Chondrocyte (in vitro differentiated cells): ENCODE results near the gene GTPBP6. TPM values are rescaled to one million over a fixed set of nuclear protein-coding genes. Genes with fewer than 3 reads are reported as not detected.
"Not testable (repeated sequence)": the region's sequence is repeated elsewhere in the genome, so short reads cannot be mapped to it uniquely, and the experiment has no call there.

Source experiments
- DNase-seq: peaks from one replicate; pipeline ENCODE4 v3.0.0; 2021; ENCODE audit warnings: mixed read lengths, low spot score
- H3K27ac Mint-ChIP-seq: one replicate; pipeline ENCODE4 v1.8.0; 2021; ENCODE audit warnings: mild to moderate bottlenecking, moderate library complexity, mixed read lengths; ENCODE audit not compliant: unreplicated experiment
- H3K27me3 Mint-ChIP-seq: 2 replicates; pipeline ENCODE4 v1.8.0; 2021; ENCODE audit warnings: low read depth, mixed read lengths
- H3K36me3 Mint-ChIP-seq: 2 replicates; pipeline ENCODE4 v1.8.0; 2021; ENCODE audit warnings: low read depth, mixed read lengths
- H3K4me1 Mint-ChIP-seq: 2 replicates; pipeline ENCODE4 v1.8.0; 2021; ENCODE audit warnings: low read depth, mild to moderate bottlenecking, mixed read lengths
- H3K4me3 Mint-ChIP-seq: one replicate; pipeline ENCODE4 v1.8.0; 2021; ENCODE audit warnings: mild to moderate bottlenecking, moderate library complexity, mixed read lengths; ENCODE audit not compliant: unreplicated experiment
- H3K9me3 Mint-ChIP-seq: 2 replicates; pipeline ENCODE4 v1.8.0; 2021; ENCODE audit warnings: low read depth, mixed read lengths
- total RNA-seq: library from RNA; stranded (reverse); gene quantifications from 3 replicates; pipeline ENCODE4 v1.2.1, GENCODE V29; 2021
- TF ChIP-seq, protein P1 (sequence below): fragments of 200-600 bp; sonication (generic); IDR thresholded peaks from 2 replicates; pipeline ENCODE4 v1.5.0; 2021; ENCODE audit warnings: antibody characterized with exemption, mild to moderate bottlenecking, moderate library complexity

Gene GTPBP6
- total RNA-seq, 1 donor from 2014 or later: 37.6 TPM

DNA sequence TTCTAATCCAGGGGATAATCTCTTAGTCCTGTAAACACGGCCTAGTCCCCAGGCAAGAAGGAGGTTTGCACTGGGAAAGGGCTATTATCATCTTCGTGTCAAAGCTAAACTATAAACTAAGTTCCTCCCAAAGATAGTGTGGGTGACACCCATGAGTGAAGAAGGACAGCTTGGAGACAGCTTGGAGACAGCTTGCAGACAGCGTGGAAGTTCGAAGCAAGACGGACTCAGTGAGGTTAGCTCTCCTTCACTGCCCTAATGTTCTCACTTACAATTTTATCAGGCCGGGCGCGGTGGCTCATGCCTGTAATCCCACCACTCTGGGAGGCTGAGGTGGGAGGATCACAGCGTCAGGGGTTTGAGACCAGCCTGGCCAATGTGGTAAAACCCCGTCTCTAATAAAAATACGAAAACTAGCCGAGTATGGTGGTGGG lies 56.7 kb downstream of the GTPBP6 start:
- H3K27me3 Mint-ChIP-seq: no peaks in the 10 kb centered on the region
- H3K36me3 Mint-ChIP-seq: no peaks in the 10 kb centered on the region
- TF ChIP-seq, protein P1, sequence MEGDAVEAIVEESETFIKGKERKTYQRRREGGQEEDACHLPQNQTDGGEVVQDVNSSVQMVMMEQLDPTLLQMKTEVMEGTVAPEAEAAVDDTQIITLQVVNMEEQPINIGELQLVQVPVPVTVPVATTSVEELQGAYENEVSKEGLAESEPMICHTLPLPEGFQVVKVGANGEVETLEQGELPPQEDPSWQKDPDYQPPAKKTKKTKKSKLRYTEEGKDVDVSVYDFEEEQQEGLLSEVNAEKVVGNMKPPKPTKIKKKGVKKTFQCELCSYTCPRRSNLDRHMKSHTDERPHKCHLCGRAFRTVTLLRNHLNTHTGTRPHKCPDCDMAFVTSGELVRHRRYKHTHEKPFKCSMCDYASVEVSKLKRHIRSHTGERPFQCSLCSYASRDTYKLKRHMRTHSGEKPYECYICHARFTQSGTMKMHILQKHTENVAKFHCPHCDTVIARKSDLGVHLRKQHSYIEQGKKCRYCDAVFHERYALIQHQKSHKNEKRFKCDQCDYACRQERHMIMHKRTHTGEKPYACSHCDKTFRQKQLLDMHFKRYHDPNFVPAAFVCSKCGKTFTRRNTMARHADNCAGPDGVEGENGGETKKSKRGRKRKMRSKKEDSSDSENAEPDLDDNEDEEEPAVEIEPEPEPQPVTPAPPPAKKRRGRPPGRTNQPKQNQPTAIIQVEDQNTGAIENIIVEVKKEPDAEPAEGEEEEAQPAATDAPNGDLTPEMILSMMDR: no peak
- peak; percentile 51 for DNase-seq
- no peak overlapping the region for H3K27ac Mint-ChIP-seq
- H3K4me1 Mint-ChIP-seq: peaks cover 8% of the 10 kb centered on the region
- H3K4me3 Mint-ChIP-seq: no peak overlapping the region
- H3K9me3 Mint-ChIP-seq: no peaks in the 10 kb centered on the region

DNA sequence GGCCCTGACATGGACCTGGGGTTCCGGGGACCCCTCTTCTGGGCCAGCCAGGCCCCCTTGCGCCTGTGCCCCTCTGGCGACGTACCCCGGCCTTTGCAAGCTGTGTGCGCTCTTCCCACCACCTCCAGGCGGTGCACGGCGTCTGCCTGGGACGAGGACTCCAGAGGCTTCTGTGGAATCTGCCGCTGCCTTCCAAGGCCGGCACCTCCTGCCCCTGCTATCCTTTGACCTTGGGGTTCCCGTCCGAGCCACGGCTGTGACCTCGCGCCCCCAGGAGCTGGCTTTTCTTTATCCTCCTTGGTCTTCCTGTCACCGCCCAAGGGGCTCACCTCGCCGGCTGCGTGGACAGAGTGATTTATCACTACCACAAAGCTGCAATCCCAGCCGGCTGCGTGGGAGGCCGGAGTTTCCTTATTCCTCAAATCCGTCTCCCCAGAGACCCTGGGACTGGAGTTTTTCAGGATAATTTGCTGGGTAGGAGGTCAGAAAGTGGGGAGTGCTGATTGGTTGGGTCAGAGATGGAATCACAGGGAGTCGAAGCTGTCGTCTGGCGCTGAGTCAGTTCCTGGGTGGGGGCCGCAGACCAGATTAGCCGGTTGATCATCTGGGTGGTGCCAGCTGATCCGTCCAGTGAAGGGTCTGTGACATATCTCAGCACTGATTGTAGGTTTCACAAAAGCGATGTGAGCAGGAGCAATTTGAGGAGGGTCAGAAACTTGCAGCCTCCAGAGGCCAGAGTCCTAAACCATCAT lies 57.3 kb downstream of the GTPBP6 start:
- Mint-ChIP-seq H3K27ac (no peak overlapping the region), H3K36me3 (no peaks in the 10 kb centered on the region), H3K4me1 (peaks cover 8% of the 10 kb centered on the region), H3K27me3 (no peaks in the 10 kb centered on the region), H3K4me3 (no peak overlapping the region), H3K9me3 (no peaks in the 10 kb centered on the region)
- peak; percentile 86 for DNase-seq
- TF ChIP-seq, protein P1: no peak

DNA sequence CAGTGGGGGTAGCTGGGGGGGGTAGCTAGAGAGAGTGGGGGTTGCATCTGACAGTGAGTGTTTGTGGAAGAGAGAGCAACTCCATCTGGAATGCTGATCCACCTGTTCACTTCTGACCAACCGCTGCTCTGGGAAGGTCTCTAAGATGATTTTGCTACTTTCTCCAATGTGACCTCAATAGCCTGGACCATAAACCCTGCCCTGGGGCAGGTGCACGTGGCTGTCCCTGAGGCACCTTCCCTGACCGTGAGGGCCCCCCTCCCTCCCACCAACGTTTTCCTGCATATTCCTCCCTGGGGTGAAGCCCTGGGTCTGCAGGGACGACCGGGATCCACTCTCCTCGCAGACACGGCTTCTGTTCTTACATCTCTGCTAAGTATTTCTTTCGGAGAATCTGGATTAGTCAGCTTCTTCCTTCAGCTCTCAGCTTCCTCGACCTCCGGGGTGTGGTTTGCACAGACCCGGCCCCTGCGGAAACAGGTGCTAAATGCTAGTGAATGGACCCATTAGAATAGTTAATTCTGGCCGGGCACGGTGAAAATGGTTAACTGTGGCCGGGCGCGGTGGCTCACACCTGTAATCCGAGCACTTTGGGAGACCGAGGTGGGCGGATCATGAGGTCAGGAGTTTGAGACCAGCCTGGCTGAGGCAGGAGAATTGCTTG lies 58.8 kb downstream of the GTPBP6 start:
- no peak overlapping the region for H3K27ac Mint-ChIP-seq
- peaks cover 8% of the 10 kb centered on the region for H3K4me1 Mint-ChIP-seq
- H3K36me3 Mint-ChIP-seq: no peaks in the 10 kb centered on the region
- no peaks in the 10 kb centered on the region for H3K27me3 Mint-ChIP-seq
- DNase-seq: peak; percentile 50
- no peak overlapping the region for H3K4me3 Mint-ChIP-seq
- H3K9me3 Mint-ChIP-seq: no peaks in the 10 kb centered on the region
- TF ChIP-seq, protein P1: no peak

DNA sequence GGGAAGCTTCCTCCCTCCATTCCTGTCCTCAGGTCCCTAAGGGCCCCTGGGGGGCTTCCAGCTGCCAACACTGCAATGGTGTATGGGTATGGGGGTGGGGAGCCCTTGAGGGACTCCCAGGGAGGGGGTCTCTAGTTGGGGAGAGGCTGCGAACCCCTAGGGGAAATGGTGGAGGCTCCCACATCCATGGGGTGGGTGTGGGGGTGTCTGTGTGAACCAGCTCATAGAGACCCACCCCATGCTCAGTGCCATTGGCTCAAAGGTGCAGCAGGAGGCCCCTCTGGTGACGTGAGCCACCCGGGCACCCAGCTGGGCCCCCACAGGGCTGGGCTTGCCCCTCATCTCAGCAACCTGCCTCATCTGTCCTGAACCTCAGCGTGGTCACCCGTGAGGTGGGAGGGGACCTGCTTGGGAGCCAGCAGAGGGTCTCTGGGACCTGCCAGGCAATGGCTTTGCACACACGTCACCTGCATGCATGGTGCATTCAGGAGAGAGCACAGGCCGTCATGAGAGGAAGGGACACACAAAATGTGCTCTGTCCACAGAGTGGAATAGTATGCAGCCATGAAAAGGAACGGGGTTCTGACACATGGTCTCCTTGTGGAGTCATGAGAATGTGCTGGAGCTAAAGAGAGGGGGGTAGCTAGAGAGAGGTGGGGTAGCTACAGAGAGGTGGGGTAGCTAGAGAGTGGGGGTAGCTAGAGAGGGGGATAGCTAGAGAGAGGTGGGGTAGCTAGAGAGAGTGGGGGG lies 60.1 kb downstream of the GTPBP6 start:
- H3K27ac Mint-ChIP-seq: no peak overlapping the region
- DNase-seq: peak; percentile 67
- no peaks in the 10 kb centered on the region for H3K9me3 Mint-ChIP-seq
- no peaks in the 10 kb centered on the region for H3K27me3 Mint-ChIP-seq
- H3K4me1 Mint-ChIP-seq: peaks cover 8% of the 10 kb centered on the region
- no peak overlapping the region for H3K4me3 Mint-ChIP-seq
- H3K36me3 Mint-ChIP-seq: no peaks in the 10 kb centered on the region
- TF ChIP-seq, protein P1: no peak

DNA sequence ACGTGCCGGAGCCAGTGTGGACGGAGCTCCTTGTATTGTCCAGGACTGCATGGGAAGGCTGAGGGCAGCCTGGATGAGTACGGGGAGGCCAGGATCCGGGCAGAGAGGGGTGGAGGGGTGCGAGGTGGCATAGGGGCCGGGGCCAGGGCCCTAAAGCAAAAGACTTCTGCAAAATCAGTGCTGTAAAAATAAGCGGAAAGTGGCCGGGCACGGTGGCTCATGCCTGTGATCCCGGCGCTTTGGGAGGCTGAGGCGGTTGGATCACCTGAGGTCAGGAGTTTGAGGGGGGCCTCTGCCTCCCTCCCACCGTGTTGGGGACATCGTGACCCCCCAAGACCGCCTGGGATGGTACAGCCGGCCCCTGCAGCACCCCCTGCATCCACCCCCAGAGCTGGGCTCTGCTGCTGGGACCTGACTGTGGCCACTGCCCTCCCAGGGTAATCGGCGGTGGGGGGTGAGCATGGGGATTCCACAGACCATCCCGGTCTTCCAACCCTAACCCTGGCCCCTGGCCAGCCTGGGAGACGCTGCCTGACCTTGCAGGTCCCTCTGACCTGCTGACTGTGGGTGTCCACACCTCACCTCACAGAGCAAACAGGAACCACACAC lies 60.8 kb downstream of the GTPBP6 start:
- peak; percentile 82 for DNase-seq
- H3K4me3 Mint-ChIP-seq: no peak overlapping the region
- H3K4me1 Mint-ChIP-seq: peaks cover 8% of the 10 kb centered on the region
- no peaks in the 10 kb centered on the region for H3K9me3 Mint-ChIP-seq
- no peaks in the 10 kb centered on the region for H3K36me3 Mint-ChIP-seq
- no peak overlapping the region for H3K27ac Mint-ChIP-seq
- TF ChIP-seq, protein P1: no peak
- H3K27me3 Mint-ChIP-seq: no peaks in the 10 kb centered on the region

DNA sequence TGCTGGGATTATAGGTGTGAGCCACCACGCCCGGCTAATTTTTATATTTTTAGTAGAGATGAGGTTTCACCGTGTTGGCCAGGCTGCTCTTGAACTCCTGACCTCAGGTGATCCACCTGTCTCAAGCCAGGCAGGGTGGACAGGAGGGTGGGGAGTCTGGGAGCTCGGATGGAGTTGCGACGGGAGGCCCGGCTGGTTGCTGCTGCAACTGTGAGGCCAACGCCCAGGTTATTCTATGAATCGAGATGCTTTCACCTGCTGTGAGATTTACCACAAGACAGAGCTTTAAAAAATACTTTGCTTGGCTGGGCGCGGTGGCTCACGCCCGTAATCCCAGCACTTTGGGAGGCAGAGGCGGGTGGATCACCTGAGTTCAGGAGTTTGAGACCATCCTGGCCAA lies 61.5 kb downstream of the GTPBP6 start:
- not testable (repeated sequence) for H3K27ac Mint-ChIP-seq, H3K4me1 Mint-ChIP-seq, H3K4me3 Mint-ChIP-seq, H3K36me3 Mint-ChIP-seq, H3K27me3 Mint-ChIP-seq, H3K9me3 Mint-ChIP-seq
- DNase-seq: peak; percentile 55
